ENCODE results near the gene DSTN. TPM values are rescaled to one million over a fixed set of nuclear protein-coding genes. Genes with fewer than 3 reads are reported as not detected.

DSTN gene
- total RNA-seq, 2 experiments from 2014 or later = 25.5 to 58.1 TPM

GRCh38 chr20:17637413-17637780, 67.5 kb downstream of the DSTN start:
- H3K79me2 ChIP-seq (ENCODE audit: insufficient read depth, low read depth, low read length) = no peaks in the 10 kb centered on the region
- ChIA-PET POLR2A (no interaction called here), CTCF (ENCODE audit: unreplicated experiment) (no interaction called here)
- no peak overlapping the region for H3K27ac ChIP-seq (ENCODE audit: low read depth, low read length, poor library complexity, severe bottlenecking)
- no peak overlapping the region for H3K4me3 ChIP-seq (ENCODE audit: low read depth, low read length, poor library complexity, severe bottlenecking)
- H3K9me2 ChIP-seq (ENCODE audit: insufficient read depth, low read length) = no peaks in the 10 kb centered on the region
- no peak for DNase-seq (ENCODE audit: low spot score)
- BruUV-seq (replicated peaks) = no TSS peak
- no peak overlapping the region for H2AFZ ChIP-seq (ENCODE audit: low read length)
- H3K9me3 ChIP-seq (ENCODE audit: low read length) = no peaks in the 10 kb centered on the region
- intact Hi-C loops (cut with micrococcal nuclease; ENCODE audit: unreplicated experiment) = no loop called here
- H3K4me1 ChIP-seq (ENCODE audit: insufficient read depth, low read length, poor library complexity, severe bottlenecking) = no peaks in the 10 kb centered on the region
- H3K4me2 ChIP-seq (ENCODE audit: low read length) = no peak overlapping the region
- no peaks in the 10 kb centered on the region for H3K36me3 ChIP-seq (ENCODE audit: insufficient read depth, low read length)
- H4K20me1 ChIP-seq (ENCODE audit: insufficient read depth, low read length) = no peaks in the 10 kb centered on the region
- TF ChIP-seq EZH2phosphoT487 (IDR thresholded peaks at IDR 0.05; ENCODE audit: borderline replicate concordance, low read depth, low read length) = no peak
- no peak for TF ChIP-seq CTCF (conservative IDR thresholded peaks at IDR 0.05; ENCODE audit: low read length)

GRCh38 chr20:17637985-17638640, 68.2 kb downstream of the DSTN start:
- Histone ChIP-seq H3K79me2 (ENCODE audit: insufficient read depth, low read depth, low read length) (no peaks in the 10 kb centered on the region), H3K36me3 (ENCODE audit: insufficient read depth, low read length) (no peaks in the 10 kb centered on the region), H3K4me3 (ENCODE audit: low read depth, low read length, poor library complexity, severe bottlenecking) (no peak overlapping the region), H2AFZ (ENCODE audit: low read length) (no peak overlapping the region), H3K9me3 (ENCODE audit: low read length) (no peaks in the 10 kb centered on the region), H3K9me2 (ENCODE audit: insufficient read depth, low read length) (no peaks in the 10 kb centered on the region), H3K4me2 (ENCODE audit: low read length) (no peak overlapping the region), H4K20me1 (ENCODE audit: insufficient read depth, low read length) (no peaks in the 10 kb centered on the region), H3K4me1 (ENCODE audit: insufficient read depth, low read length, poor library complexity, severe bottlenecking) (peaks cover under 1% of the 10 kb centered on the region), H3K27ac (ENCODE audit: low read depth, low read length, poor library complexity, severe bottlenecking) (no peak overlapping the region)
- no TSS peak for BruUV-seq (replicated peaks)
- intact Hi-C loops (cut with micrococcal nuclease; ENCODE audit: unreplicated experiment) = no loop called here
- ChIA-PET POLR2A (no interaction called here), CTCF (ENCODE audit: unreplicated experiment) (no interaction called here)
- no peak for TF ChIP-seq EZH2phosphoT487 (IDR thresholded peaks at IDR 0.05; ENCODE audit: borderline replicate concordance, low read depth, low read length)
- DNase-seq (ENCODE audit: low spot score) = no peak

- no peak for DNase-seq (ENCODE audit: low spot score)
- Histone ChIP-seq H2AFZ (ENCODE audit: low read length) (no peak overlapping the region), H3K4me2 (ENCODE audit: low read length) (no peak overlapping the region), H3K9me2 (ENCODE audit: insufficient read depth, low read length) (no peaks in the 10 kb centered on the region), H3K36me3 (ENCODE audit: insufficient read depth, low read length) (no peaks in the 10 kb centered on the region), H3K9me3 (ENCODE audit: low read length) (no peaks in the 10 kb centered on the region), H3K79me2 (ENCODE audit: insufficient read depth, low read depth, low read length) (no peaks in the 10 kb centered on the region), H3K27ac (ENCODE audit: low read depth, low read length, poor library complexity, severe bottlenecking) (no peak overlapping the region), H3K4me1 (ENCODE audit: insufficient read depth, low read length, poor library complexity, severe bottlenecking) (peaks cover 9% of the 10 kb centered on the region), H3K4me3 (ENCODE audit: low read depth, low read length, poor library complexity, severe bottlenecking) (no peak overlapping the region), H4K20me1 (ENCODE audit: insufficient read depth, low read length) (no peaks in the 10 kb centered on the region)
- TF ChIP-seq EZH2phosphoT487 (IDR thresholded peaks at IDR 0.05; ENCODE audit: borderline replicate concordance, low read depth, low read length) (no peak), CTCF (conservative IDR thresholded peaks at IDR 0.05; ENCODE audit: low read length) (no peak)
- intact Hi-C loops (cut with micrococcal nuclease; ENCODE audit: unreplicated experiment) = no loop called here
- POLR2A ChIA-PET = no interaction called here
- no TSS peak for BruUV-seq (replicated peaks)
- CTCF ChIA-PET (ENCODE audit: unreplicated experiment) = no interaction called here
Measured at GRCh38 chr20:17638835-17639407, 69.0 kb downstream of the DSTN start.

All from OCI-LY7 (cell line).